D341Med (cell line): ENCODE results near the gene SAP30L.
A peak's percentile ranks its signal among the peaks of the same experiment; 100 is the strongest.

Source experiments
- DNase-seq: peaks from one replicate; pipeline ENCODE4 v3.0.0; 2012; ENCODE audit warnings: low spot score

Gene SAP30L

GRCh38 chr5:154445422-154446194, at the start of gene SAP30L:
SAP30L (plus strand) TSS chr5:154445997; CDS start chr5:154446605, 608 bp downstream.
- peak; percentile 99 for DNase-seq

- no peak for DNase-seq
These were observed 49.7 kb upstream of the SAP30L start for GRCh38 chr5:154396128-154396527.

- no peak for DNase-seq
These were observed 48.0 kb upstream of the SAP30L start for GRCh38 chr5:154397652-154398406.

GRCh38 chr5:154400678-154401077, 45.1 kb upstream of the SAP30L start:
- DNase-seq, result no peak

- no peak for DNase-seq
These were observed 44.4 kb upstream of the SAP30L start for GRCh38 chr5:154401355-154401754.

GRCh38 chr5:154401931-154402330, 43.9 kb upstream of the SAP30L start:
- DNase-seq, result no peak

GRCh38 chr5:154402611-154403010, 43.2 kb upstream of the SAP30L start:
- DNase-seq, result no peak

- no peak for DNase-seq
These were observed 42.6 kb upstream of the SAP30L start for GRCh38 chr5:154403234-154403633.

GRCh38 chr5:154403776-154404387, 41.9 kb upstream of the SAP30L start:
- DNase-seq, result no peak

- DNase-seq, result peak; percentile 94
These were observed 40.6 kb upstream of the SAP30L start for GRCh38 chr5:154405078-154405792.

GRCh38 chr5:154406231-154406630, 39.6 kb upstream of the SAP30L start:
- no peak for DNase-seq

GRCh38 chr5:154406826-154407225, 39.0 kb upstream of the SAP30L start:
- no peak for DNase-seq

GRCh38 chr5:154408811-154409210, 37.0 kb upstream of the SAP30L start:
- no peak for DNase-seq

GRCh38 chr5:154409230-154409840, 36.5 kb upstream of the SAP30L start:
- no peak for DNase-seq

- DNase-seq, result no peak
These were observed 35.8 kb upstream of the SAP30L start for GRCh38 chr5:154410008-154410407.

- no peak for DNase-seq
These were observed 35.0 kb upstream of the SAP30L start for GRCh38 chr5:154410786-154411185.

GRCh38 chr5:154411338-154411737, 34.5 kb upstream of the SAP30L start:
- no peak for DNase-seq

GRCh38 chr5:154412316-154412715, 33.5 kb upstream of the SAP30L start:
- no peak for DNase-seq

GRCh38 chr5:154412925-154413324, 32.9 kb upstream of the SAP30L start:
- DNase-seq, result no peak

GRCh38 chr5:154415114-154415513, 30.7 kb upstream of the SAP30L start:
- DNase-seq, result no peak

GRCh38 chr5:154418344-154418820, 27.4 kb upstream of the SAP30L start:
- DNase-seq, result no peak

- DNase-seq, result no peak
These were observed 26.6 kb upstream of the SAP30L start for GRCh38 chr5:154419236-154419635.
